Measurements from ENCODE around the gene FCMR.

The FCMR gene

GRCh38 chr1:206949208-206949607 is 27.5 kb upstream of the FCMR start:
- no peak for TF ChIP-seq CTCF (conservative IDR thresholded peaks at IDR 0.05; ENCODE audit: low read depth, low read length)
- Histone ChIP-seq H3K9ac (no peak overlapping the region), H3K27ac (no peak overlapping the region), H3K4me3 (IDR thresholded peaks at IDR 0.05; ENCODE audit: insufficient read depth, low read depth, low read length) (no peak overlapping the region), H3K27me3 (ENCODE audit: insufficient read depth, low read depth) (no peaks in the 10 kb centered on the region), H3K4me1 (ENCODE audit: low read depth, poor library complexity, severe bottlenecking) (no peaks in the 10 kb centered on the region), H3K36me3 (ENCODE audit: insufficient read depth) (no peaks in the 10 kb centered on the region), H3K79me2 (ENCODE audit: insufficient read depth, low read depth) (no peaks in the 10 kb centered on the region), H3K4me2 (no peak overlapping the region), H4K20me1 (ENCODE audit: insufficient read depth) (no peaks in the 10 kb centered on the region), H2AFZ (ENCODE audit: low read depth) (no peak overlapping the region)

GRCh38 chr1:206947255-206947654 is 25.5 kb upstream of the FCMR start:
- Histone ChIP-seq H3K4me1 (ENCODE audit: low read depth, poor library complexity, severe bottlenecking) (no peaks in the 10 kb centered on the region), H3K4me3 (IDR thresholded peaks at IDR 0.05; ENCODE audit: insufficient read depth, low read depth, low read length) (no peak overlapping the region), H3K9ac (no peak overlapping the region), H3K79me2 (ENCODE audit: insufficient read depth, low read depth) (no peaks in the 10 kb centered on the region), H3K4me2 (no peak overlapping the region), H3K27me3 (ENCODE audit: insufficient read depth, low read depth) (no peaks in the 10 kb centered on the region), H4K20me1 (ENCODE audit: insufficient read depth) (no peaks in the 10 kb centered on the region), H2AFZ (ENCODE audit: low read depth) (no peak overlapping the region), H3K36me3 (ENCODE audit: insufficient read depth) (no peaks in the 10 kb centered on the region), H3K27ac (no peak overlapping the region)
- TF ChIP-seq CTCF (conservative IDR thresholded peaks at IDR 0.05; ENCODE audit: low read depth, low read length): no peak

GRCh38 chr1:206946261-206946660 is 24.5 kb upstream of the FCMR start, which contains the start of gene PIGR:
Gene PIGR, minus strand, starts transcription at chr1:206946466. Its CDS starts 5,935 bp downstream, at chr1:206940531.
- TF ChIP-seq CTCF (conservative IDR thresholded peaks at IDR 0.05; ENCODE audit: low read depth, low read length): no peak
- Histone ChIP-seq H4K20me1 (ENCODE audit: insufficient read depth) (no peaks in the 10 kb centered on the region), H3K27me3 (ENCODE audit: insufficient read depth, low read depth) (no peaks in the 10 kb centered on the region), H3K4me2 (no peak within 1 kb of the TSS), H3K27ac (no peak within 1 kb of the TSS), H3K79me2 (ENCODE audit: insufficient read depth, low read depth) (no peaks in the 10 kb centered on the region), H3K9ac (no peak within 1 kb of the TSS), H3K36me3 (ENCODE audit: insufficient read depth) (no peaks in the 10 kb centered on the region), H3K4me3 (IDR thresholded peaks at IDR 0.05; ENCODE audit: insufficient read depth, low read depth, low read length) (no peak within 1 kb of the TSS), H3K4me1 (ENCODE audit: low read depth, poor library complexity, severe bottlenecking) (no peaks in the 10 kb centered on the region), H2AFZ (ENCODE audit: low read depth) (no peak within 1 kb of the TSS)

- Histone ChIP-seq H3K27me3 (ENCODE audit: insufficient read depth, low read depth) (no peaks in the 10 kb centered on the region), H3K4me2 (no peak overlapping the region), H3K4me1 (ENCODE audit: low read depth, poor library complexity, severe bottlenecking) (no peaks in the 10 kb centered on the region), H3K27ac (no peak overlapping the region), H3K4me3 (IDR thresholded peaks at IDR 0.05; ENCODE audit: insufficient read depth, low read depth, low read length) (no peak overlapping the region), H3K36me3 (ENCODE audit: insufficient read depth) (no peaks in the 10 kb centered on the region), H3K79me2 (ENCODE audit: insufficient read depth, low read depth) (no peaks in the 10 kb centered on the region), H3K9ac (no peak overlapping the region), H4K20me1 (ENCODE audit: insufficient read depth) (no peaks in the 10 kb centered on the region), H2AFZ (ENCODE audit: low read depth) (no peak overlapping the region)
- no peak for TF ChIP-seq CTCF (conservative IDR thresholded peaks at IDR 0.05; ENCODE audit: low read depth, low read length)
Observed at GRCh38 chr1:206945779-206946178, 24.0 kb upstream of the FCMR start.

Data from KMS-11 (cell line).